SK-N-SH (cell line): ENCODE data around the gene NHS.

Experiments
- CTCF ChIP-seq: fragments of 200-600 bp; sonication (generic); IDR thresholded peaks from 2 replicates; pipeline ENCODE4 v1.6.1; 2017; ENCODE audit warnings: antibody characterized with exemption, mild to moderate bottlenecking, moderate library complexity
- RAD21 ChIP-seq: IDR thresholded peaks from 2 replicates; pipeline ENCODE4 v1.6.1; 2012; ENCODE audit warnings: mild to moderate bottlenecking, low read length
- RCOR1 ChIP-seq: fragments of 150-350 bp; IDR thresholded peaks from 2 replicates; pipeline ENCODE4 v1.6.1; 2017; ENCODE audit warnings: antibody characterized with exemption, low read length
- RXRA ChIP-seq: IDR thresholded peaks from 2 replicates; pipeline ENCODE4 v1.4.0; 2012; ENCODE audit warnings: low read depth, mild to moderate bottlenecking, borderline replicate concordance

- TF ChIP-seq RCOR1, result no peak
- no peak for TF ChIP-seq CTCF
- TF ChIP-seq RXRA, result no peak
- no peak for TF ChIP-seq RAD21
Measured at GRCh38 chrX:17597836-17598439, 222.9 kb downstream of the NHS start.
